GM19372 (cell line): ENCODE results near the gene MAB21L4.

Source experiments
- ATAC-seq: cut with Tn5 transposase; IDR thresholded peaks from one replicate; pipeline ENCODE4 v1.9.1; 2021; ENCODE audit warnings: mild to moderate bottlenecking, low read depth, moderate library complexity; ENCODE audit not compliant: unreplicated experiment

MAB21L4 gene

DNA sequence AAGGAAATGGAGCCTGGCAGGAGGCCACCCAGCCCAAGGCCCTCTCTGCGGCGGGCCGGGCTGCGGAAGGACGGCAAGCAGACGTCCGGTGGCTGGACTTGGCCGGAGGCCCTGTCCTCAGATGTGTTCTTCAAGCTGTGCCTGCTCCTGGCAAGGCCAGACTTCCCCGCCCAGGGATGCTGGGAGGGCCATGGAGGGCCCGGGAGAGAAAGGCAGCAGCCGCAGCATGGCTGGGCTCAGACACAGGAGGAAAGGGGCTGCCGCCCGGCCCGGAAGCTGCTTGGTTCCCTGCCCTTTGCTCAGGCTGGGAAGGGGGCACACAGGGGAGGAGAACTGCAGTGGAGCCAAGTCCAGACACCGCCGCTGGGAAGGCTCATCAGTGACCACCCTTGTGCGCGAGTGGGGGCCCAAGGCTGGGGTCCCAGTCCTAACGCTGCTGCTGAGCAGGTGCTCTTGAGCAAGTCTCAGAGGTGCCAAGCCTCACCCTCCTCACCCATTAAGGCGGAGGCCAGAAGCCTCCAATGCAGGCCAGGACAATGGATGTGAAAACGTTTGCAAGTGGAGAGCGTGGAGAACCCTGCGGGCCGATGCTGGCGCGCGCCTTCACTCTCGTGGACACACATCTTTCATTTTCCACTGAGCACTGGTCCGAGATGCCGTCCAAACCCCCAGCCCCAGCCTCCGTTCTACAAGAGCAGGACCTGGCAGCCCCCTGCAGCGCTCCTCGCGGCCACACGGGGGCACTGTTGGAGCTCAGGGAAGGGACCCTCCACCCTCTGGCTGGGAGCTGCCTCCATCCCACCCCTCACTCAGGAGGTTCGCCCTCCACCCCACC, 18.1 kb upstream of the MAB21L4 start:
- no peak for ATAC-seq

DNA sequence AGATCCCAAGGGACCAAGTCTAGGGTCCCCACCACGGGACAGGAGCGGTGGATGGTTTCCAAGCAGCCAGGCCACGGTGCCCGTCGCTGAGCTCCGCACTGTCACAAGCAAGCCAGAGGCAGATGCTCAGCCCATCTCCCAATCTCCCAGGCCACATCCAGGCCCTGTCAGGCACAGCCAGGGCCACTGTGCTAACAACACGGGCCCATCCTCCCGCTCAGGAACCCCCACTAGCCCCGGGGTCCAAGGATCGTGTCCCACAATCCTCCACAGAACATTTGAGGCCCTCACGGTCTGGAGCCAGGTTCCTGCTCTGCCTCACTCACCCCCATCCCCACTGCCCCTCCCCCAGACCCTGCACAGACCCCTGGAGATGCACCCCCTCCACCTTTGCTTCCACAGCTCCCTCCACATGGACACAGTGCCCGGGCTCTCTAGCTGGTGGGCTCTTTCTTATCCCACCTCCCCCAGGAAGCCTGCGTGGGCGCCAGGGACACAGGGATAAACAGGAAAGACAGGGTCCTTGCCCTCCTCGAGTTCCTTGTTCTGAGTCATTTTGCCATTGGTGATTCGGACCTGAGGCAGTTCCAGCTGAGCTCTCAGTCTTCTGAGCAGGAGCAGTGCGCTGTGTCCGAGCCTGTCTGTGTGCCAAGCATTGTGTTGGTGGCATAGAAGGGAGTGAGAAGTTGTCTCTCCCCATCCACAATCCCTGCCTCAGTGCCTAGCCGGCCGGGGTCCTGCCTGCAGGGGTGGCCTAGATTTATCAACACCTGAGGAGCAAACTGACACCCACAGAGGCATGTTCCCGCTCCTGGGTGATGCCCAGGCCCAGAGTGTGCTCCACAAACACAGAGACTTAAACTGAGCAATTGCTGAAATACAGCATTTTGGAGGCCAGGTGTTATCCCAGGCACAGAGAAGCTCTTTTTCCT, 17.2 kb upstream of the MAB21L4 start:
- no peak for ATAC-seq

DNA sequence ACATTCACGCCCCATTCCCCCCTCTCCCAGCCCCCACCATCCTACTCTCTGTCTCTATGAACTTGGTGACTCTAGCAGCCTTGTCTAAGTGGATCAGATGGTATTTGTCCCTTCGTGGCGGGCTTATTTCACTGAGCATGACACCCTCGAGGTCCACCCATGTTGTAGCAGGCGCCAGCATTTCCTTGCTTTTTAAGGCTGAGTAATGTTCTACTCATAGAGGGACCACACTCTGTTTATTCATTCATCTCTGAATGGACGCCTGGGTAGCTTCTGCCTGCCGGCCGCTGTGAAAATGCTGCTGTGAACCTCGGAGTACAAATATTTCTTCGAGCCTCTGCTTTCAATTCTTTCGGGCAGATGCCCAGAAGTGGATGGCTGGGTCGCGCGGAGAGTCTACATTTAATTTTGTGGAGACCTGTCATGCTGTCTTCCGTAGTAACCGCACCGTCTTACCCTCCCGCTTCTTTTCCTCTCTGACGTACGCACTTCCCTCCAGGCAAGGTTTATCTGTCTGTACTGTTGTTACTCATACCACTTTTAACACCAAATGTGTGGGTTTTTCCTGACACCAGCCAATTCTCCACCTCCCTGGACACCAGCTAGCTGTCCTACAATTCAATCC, 15.8 kb upstream of the MAB21L4 start:
- ATAC-seq = no peak

DNA sequence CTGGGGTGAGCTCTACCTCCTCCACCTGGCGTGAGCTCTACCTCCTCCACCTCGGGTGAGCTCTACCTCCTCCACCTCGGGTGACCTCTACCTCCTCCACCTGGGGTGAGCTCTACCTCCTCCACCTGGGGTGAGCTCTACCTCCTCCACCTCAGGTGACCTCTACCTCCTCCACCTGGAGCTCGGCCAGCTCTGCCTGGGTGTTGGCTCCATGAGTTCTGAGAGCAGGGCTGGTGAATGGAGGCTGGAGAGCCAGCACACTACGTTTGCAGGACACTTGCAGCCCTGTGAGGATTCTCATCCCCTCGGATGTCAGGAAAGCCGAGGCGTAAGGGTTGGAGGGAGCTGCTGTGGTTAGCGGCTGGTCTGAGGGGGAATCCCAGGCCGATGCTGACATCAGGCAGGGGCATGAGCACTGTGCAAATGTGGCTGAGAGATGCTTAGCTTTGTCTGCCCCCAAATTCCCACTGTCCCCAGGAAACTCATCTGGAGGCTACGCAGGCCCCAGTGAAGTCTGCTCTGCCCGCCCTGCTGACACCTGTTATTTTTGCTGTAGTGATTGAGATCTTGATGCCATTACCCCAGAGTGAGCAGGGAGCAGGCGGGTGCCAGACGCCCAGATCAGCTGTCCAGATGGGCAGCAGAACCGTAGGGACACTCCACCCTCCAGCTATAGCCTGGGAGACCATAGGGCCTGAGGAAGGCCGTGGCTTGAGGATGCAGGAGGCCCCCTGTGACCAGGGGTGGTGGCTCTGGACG, 13.4 kb upstream of the MAB21L4 start:
- ATAC-seq = no peak

DNA sequence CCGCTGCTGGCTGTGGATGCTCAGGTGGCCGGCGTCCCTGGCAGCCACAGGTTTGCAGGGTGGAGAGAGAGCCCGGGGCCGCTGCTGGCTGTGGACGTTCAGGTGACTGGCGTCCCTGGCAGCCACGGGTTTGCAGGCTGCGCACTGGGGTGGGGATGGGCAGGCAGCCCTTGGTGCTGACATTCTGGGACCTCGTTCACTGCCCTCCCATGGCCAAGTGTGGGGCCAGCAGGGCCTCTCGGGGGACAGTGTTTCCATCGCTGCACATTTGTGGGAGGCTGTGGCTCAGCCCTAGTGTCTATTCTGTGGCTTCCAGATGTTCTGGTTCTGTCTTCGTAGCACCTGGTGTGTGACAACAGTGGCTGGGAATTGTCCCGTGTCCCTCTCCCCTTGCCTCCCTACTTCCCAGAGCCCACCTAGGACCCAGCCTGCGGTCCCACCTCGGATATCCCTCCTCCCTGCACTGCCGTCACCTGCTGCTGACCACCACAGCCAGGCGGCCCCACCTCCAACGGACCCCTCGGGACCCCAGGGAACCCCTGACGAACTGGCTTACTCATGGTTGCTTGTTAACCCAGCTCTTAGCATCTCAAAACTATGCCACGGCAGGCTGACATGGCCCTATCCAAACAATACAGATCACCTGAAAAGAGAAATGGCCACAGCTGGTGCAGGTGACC, 11.1 kb upstream of the MAB21L4 start:
- ATAC-seq = no peak

DNA sequence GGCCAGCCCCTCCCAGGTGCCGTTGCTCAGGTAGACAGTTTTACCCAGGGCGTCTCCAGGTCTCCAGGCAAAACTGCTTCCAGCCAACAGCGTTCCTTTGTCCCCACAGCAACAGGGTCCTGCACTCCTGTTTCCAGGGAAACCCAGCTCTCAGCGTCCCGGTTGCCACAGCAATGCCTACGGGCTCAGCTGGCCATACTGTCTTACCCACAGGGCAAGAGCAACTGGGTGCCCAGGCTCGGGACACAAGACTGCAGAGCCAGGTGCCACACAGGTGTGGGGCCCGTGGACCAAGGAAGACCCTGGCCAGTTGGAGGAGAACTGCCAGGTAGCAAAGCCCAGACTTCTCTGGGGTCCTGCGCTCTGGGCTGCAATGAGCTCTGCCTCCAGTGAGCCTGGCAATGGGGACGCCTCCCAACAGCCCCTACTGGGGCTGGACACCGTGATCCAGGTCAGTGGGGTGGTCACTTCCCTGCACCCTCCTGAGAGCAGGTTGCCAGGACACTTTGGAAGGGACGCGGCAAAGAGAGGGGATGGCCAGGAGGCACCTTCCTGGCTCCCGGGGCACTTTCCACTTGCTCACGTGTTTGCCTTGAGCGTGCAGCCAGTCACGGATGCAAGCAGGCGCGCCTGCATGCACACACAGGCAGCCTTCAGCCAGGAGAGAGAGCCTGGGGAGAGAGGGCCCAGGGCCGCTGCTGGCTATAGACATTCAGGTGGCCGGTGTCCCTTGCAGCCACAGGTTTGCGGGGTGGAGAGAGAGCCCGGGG, 10.4 kb upstream of the MAB21L4 start, which contains the start of gene CROCC2:
TSS of gene CROCC2 (plus strand) at position 196 of the 770 bp plus-strand sequence. CDS start at position 374, 178 bp downstream.
- no peak for ATAC-seq

DNA sequence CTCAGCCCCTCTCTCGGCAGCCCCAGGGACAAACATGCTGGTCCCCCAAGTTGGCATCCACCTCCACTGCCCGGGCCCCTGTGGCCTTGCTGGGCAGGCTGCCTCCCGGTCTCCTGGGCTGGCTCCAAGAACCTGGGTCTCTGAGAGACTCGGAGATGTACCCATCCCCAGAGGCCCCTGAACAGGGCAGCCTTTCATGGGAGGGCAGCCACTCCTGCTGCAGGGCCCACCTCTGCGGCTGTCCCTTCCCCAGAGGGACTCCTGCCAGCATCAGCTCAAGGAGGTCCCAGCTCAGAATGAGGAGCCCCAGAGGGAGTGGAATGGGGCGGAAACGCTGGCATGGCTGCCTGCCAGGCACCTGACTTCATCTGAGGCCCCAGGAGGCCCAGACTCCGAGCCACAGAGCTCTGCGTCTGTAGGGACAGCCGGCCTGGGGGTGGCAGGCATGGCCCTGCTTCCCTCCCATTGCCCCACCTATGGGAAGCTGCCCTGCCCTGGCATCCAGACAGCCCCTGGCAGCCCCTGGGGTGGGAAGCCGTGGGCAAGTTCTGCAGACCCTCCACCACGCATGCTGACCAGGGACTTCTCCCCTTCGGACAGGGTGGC, 9.3 kb upstream of the MAB21L4 start:
- no peak for ATAC-seq

DNA sequence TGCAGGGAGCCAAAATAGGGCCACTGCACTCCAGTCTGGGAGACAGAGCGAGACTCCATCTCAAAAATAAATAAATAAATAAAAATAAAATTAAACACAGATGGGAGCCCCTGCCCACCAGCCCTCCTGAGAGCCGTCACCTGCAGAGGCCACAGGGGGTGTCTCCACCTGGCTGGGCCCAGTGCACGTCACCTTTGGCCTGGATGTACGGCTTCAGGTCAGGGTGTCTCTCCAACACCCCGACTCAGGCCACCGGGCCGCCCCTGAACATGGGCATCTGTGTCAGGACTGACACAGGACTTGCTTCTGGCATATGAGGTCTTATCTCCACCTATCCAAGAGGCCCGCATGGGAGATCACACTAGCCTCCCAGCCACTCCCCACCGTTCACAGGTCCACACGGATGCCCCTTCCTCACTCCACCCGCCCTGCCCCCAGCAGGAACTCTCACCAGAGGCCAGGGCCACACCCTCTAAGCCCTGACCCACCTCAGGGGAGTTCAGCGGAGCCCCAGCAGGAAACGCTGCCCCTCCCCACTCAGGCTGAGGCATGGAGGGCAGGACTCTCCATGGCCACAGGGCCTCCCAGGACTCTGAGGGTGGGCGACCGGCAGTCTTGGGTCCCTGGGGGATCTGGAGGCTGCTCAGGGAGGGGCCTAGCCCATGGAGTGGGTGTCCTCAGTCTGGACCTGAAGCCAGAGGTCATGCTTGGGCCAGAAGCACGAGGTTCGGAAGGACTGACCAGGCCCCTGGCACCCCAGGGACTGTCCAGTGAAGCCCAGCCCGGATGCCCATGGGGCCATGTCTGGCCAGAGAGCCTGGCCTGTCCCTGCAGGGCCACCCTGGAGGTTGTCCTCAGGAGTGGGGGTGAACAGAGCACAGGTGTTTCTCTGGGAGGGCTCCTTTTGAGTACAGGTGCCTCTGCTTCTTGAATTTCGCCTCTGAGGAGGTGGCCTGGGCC, 8.5 kb upstream of the MAB21L4 start:
- no peak for ATAC-seq

DNA sequence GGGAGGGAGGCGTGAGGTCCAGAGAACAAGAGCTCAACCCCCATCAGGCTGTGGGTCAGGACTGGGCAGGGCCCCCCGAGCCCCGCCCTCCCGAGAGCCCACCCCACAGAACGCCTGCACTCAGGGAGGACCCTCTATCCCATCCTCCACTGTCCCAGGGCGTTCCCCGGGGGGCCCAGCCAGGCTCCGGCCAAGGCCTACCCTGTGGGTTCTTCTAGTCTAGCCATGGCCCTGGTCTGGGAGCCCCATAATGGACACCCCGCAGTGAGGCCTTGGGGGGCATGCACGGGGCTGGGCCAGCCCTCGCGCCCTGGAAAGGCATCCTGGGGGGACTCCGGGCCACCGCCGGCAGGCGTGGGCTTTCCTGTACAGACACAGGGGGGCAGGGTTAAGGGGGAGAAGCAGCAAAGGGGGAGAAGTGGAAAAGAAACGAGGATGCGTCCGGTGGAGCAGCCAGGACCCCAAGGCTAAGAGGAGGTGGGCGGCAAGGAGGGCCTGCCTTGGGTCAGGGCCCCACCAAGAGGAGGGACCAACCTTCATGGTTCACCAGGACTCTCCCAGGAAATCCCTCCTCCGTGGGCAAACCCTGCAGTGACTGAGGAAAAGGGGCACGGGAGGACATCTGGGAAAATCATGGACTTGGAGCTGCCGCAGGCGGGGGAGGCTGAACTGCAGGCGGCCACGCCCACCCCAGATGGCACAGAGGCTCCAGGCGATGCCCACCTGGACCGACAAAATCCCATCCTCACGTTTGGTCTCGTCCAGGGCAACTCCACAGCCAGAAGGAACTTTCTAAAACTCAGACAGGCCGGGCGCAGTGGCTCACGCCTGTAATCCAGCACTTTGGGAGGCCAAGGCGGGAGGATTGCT, 7.5 kb upstream of the MAB21L4 start:
- ATAC-seq = no peak

DNA sequence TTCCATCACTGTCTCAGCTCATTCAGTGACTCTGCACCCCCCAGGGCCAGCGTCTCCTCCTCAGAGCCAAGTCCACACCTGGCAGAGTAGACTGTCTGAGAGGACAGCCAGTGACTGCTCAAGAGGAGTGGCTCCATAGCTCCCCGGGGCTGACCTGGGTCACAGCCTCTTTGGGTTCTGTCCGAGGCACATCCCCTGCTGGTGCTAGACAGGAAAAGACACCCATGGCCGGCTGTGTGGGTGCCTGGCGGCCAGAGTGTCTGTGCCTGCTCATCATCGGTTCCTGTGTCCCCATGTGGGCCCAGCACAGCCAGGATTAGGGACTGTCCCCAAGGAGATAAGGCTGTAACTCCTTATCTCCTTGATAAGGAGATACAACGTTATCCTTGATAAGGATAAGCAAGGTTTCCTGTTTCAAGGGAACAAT, 6.7 kb upstream of the MAB21L4 start:
- ATAC-seq = no peak

DNA sequence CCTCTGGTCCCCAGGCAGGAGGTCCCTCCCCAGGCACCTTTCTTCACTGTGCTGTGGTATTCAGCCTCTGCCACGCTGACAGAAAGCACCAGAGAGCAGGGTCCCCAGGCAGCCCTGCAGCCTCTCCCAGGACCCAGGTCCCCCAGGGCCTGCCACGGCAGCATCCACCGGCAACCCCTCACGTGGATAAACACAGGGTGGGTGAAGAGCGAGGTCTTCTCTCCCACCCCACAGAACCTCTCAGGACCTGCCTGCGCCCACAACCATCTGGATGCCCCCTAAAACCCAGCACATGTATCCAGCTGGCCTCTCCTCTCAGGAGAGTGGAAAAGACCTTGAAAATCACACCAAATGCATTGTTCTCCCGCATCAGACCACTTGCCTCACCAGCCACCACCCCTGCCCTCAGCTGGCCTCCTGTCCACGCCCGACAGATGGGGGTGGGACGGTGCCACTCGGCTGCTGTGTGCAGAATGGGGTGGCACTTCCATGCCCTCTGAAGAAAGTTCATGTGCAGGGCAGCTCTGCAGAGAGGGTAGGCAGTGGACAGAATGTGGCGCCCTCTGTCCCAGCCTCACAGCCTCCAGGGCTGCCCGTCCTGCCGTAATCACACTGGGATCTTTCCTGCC, 6.1 kb upstream of the MAB21L4 start:
- ATAC-seq = no peak

DNA sequence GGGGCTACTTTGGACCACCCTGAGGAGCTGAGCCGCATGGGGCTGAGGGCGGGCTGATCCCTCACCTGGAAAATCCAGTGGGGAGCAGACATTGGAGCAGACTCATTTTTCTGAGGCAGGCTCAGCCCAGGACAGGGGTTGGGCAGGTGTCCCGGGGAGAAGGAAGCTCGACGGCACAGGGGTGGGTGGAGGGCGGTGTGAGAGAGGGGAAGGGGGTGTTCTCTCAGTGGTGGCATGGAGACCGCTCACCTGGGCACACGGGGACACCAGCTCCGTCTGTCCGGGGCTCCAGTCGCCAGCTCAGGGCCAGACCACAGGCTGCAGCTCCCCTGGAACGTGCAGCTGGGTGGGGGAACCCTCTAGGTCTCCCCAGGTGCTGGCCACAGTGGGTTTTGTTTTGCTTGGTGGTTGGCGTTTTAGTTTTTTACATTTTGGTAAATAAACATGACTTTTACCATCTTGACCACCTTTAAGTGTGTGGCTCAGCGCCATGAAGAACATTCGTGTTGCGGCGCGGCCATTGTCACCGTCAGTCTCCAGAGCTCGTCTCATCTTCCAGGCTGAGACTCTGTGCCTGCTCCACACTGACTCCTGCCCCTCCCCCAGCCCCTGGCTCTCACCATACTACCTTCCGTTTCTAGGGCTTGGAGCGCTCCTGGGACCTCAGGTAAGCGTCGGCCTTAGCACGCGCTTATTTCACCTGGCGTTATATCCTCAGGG, 4.3 kb upstream of the MAB21L4 start:
- no peak for ATAC-seq

DNA sequence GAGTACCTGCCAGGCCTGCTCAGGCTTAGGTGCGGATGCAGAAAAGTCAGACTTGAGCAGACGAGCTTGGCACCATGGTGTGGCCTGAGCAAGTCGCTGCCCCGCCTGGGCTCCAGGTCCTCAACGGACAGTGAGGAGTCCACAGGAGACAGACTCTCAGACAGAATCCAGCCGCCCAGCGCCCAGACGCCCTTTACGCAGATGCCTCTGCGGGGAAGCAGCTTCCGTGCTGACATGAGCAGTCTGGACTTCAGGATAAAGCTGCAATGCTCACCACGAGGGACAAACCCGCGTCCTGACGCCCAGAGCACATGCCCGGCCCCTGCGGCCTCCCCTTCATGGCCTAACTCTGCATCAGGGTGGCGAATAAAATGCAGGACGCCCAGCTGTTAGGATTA, 3.5 kb upstream of the MAB21L4 start:
- no peak for ATAC-seq

DNA sequence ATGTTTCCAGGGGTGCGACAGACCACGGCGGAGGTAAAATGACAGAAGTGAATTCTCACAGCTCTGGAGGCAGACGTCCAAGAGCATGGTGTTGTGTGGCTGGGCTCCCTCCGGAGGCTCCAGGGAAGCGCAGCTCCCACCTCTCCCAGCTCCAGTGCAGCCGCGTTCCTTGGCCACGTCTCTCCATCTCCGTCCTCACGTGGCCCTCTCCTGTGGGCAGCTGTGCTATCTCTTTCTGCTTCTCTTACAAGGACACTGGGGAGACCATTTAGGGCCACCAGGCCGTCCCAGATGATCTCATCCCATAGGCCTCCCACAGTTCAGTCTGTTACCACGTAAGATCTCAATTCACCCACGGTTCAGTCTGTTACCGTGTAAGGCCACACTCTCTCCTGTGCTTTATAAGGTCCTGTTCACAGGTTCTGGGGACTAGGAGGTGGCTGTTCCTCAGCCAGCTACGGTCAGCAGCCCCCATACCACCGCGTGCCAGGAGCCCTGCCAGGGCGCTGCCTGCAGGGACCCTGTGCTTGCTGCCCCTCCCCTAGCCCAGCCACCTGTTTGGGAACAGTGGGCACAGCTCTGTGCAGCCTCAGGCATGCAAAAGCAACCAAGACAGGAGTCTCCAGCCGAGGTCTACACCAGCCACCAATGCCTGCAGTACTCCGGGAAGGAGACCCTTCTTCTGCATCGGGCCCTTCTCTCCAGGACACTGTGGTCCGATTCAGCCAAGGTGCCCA, 2.9 kb upstream of the MAB21L4 start:
- ATAC-seq = no peak
